ENCODE measurements around the gene ARMC3.
"Not testable (repeated sequence)": the region's sequence is repeated elsewhere in the genome, so short reads cannot be mapped to it uniquely, and the experiment has no call there.

The ARMC3 gene

DNA sequence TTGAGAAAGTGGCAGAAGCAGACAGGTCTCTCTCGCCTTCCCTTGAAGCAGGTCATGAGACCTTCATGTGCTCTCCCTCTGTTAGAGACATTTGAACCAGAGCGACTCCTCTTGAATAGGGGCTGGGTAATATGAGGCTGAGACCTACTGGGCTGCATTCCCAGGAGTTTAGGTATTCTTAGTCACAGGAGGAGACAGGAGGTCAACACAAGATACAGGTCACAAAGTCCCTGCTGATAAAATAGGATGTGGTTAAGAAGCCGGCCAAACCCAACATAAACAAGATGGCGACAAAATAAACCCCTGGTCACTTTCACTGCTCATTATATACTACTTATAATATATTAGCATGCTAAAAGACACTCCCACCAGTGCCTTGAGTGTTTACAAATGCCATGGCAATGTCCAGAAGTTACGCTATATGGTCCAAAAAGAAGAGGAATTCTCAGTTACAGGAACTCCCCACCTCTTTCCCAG is 124.0 kb downstream of the ARMC3 start:
- no peak for DNase-seq

DNA sequence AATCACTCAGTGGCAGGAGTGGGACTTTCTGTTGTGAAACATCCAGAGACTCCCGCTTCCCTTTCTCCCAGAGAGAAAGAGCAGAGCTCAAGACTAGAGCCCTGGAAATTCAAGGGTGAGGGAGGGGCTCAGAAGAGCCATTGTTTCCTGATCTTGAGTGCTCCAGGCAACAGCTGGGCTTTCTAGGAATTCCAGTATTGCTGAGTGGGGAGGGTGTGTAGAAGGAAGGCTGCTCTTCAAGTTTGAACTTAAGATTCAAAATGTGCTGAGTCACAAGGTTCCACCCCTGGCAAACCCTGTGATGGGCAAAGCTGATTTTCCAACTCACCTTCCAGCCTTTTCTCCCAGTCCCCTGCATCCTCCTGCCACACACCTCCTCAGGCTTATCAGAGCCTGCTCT is 125.2 kb downstream of the ARMC3 start:
- DNase-seq, result peak; percentile 63

DNA sequence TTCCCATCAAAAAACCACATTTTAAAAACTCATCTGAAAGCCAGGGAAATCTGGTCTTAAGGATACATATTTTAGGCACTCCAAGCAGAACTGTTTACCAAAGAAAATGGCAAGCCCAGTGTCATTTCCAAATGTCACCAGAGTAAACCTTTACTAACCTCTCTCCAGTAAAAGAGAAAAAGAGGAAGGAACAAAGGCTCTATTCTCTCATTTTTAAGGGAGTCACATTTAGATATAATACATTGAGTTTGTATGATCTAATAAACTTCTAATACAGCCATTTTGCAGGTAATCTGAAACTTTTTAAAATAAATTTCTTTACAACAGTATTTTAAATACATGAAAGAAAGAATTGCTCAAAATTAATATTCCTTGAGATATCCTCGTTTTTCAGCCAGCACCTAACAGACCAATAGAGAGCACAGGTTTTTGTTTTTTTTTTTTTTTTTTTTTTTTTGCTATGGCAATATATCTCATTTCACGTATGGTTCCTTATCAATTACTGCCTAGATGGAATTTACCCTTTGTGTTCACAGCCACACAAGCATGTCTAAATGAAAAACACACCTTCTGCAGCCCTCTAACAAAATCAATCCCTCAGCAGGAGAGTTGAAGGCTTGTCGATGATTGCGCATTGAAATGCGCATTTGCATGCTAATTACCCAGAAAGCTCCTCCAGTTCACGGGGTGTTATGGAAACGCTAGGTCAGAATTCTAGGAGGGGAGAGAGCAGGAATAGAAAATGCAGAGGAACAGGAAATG is 127.8 kb downstream of the ARMC3 start:
- DNase-seq, result no peak

DNA sequence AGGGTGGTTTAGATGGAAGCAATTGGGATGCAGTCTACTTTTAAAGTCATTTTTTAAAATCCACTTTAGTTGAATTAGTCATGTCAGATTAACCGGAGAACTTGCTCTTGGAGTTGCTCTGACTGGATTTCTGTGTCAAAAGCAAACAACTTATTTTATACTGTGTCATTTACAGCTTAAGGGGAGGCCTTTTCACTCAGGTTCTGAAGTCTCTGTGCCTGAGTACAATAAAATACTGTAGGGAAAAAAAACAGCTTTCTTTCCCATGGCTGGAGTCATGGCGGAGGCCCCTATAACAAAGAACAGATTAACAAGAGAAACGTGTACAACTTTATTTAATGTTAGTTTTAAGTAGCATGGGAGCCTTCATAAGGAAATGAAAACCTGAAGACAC is 128.3 kb downstream of the ARMC3 start:
- no peak for DNase-seq

DNA sequence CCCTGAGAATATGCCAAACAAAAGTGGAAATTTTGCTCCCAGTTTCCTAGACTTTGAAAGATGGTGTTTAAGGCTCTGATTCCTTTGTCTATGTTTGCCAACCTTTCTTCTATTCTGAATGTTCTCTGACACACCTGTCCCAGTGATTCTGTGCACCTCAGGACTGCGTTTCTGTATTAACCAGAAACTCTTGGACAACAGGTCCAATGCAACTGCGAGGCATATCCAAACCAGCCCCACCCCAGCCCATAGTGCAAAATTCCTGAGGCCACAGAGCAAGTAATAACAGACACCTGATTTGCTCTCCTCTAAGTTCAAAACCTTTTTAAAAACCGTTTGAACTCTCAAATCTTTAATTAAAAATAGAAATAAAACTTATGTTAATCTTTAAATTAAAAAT is 130.5 kb downstream of the ARMC3 start:
- no peak for DNase-seq

DNA sequence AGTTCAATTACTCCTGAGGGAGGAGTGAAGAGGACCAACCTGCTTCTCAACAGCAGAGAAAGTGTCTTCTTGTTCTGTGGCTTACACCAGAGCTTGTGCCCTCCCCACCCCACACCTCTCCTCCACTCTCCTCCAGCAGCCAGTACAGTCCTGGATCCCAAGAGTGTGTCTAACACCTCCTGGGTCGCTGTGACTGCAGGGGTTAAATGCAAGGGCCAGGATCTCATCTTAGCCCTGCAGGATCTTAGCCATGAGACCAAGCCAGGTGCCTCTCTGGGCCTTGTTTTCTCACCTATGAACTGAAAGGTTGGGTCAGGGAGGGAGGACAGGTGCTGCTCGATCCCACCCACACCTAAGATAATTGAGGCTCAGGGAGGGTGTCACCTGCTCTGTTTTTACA is 133.1 kb downstream of the ARMC3 start:
- DNase-seq, result no peak

DNA sequence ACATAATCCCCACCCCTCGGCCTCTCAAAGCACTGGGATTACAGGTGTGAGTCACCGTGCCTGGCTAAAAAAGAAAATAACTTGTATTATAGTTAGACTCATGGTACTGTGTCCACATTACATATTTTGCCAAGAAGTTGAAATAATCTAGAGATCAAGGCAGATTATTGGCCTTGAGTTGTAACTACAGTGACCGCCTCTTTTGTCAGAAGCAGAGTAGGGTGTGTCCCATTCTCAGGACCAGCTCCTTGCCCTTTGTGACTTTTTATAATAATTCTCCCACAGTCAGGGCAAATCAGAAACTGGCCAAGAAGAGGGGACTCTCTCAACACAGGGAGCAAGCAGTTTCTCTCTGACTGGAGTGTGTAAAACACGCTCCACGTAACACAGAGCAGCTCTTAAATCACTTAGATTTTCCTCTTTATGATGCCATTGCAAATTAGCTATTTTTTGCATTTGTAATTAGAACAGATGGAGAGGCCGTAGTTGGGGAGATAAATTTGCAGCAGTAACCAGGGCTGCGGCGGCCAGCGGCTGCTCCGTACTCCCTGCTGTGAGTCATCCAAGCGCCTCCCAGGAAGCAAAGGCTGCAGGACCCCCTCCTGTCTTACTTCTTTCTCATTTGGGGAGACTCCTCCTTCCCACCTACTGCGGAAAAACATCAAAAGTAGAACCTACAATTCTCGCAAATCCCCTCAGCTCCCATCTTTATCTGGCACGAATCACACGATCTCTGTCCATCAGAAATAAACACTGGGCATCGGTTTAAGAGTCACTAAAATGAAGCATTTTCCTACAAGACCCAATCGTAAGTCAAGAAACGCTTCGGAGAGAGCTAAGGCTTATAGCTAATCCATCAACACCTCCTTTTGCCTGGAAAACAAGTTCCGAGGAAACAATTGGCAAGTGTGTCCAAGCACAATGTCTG is 135.5 kb downstream of the ARMC3 start:
- DNase-seq, result no peak

DNA sequence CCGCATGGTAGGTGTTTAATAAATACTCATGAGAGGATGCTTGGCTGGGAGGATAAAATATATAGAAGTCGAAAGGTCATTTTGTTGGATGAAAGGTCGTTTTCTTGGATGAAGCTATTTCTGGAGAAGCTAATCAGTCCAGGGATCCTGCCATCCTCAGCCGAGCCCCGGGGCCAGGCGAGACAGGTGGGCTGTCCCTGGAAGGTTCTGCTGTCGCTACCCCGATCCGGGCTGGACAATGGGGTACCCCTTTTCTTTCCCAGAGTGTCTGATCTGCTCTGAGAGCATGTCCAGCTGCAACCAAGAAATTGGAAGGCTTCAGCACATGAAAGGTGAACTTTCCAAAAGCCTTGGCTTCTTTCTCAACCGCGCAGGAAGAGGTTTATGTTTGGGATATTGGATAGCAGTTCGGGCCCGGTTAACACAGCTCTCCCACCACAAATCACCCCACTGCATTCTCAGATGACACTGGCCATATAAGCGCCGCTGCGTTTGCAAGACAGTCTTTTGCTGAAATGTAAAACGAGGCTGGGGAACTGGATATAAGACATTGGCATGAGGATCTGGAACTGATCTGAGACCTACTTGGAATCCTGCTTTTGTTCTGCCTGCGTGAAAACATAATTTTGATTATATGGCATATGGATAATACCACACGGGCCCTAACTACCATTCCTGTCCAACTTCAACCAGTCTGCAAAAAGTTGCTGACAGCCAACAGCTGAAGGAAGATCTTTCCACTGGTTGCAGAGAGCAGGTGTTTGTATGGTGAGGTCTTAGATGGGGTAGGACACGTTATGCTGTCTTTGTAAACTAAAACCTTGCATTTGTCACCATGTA is 136.3 kb downstream of the ARMC3 start:
- DNase-seq, result no peak

DNA sequence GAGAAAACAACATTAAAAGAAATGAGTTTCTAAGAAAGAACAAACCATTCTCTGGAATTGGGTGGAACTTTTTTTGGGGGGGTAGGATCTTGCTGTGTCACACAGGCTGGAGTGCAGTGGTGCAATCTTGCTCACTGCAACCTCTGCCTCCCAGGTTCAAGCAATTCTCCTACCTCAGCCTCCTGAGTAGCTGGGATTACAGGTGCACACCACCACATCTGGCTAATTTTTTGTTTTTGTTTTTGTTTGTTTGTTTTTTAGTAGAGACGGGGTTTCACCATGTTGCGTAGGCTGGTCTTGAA is 136.9 kb downstream of the ARMC3 start:
- DNase-seq, result not testable (repeated sequence)

DNA sequence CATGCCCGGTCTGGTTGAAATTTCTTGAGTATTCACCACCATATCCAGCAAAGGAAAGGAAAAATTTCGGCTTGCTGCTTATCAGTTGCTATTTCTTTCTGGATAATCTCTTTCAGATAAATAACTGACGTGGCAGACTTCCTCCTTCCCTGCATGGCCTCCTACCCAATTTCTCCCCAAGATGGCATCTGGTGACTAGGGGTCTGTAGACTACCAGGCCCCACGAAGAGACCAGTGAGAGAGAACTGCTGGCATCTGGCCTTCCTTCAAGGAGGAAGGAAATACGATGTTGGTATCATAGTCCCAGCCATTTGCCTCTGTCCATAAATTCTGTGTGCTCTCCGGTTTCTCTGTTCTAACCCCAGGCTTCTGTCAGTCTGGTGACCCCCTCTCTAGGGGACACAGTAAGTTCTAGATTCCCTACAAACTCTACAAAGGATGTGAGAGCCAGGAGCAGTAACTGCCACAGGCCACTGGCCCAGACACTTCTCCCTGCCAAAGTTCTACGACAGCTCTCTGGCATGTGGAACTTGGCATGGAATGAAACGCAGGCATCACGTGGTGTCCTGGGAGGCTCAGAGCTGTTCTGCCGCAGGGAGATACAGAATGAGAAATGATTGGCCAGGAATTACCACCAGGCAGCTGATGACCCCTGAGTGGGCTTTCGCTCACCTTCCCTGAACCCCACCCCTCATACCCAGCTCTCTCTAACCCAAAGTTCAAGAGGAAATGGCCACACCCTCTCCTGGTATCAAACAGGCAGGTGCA is 137.5 kb downstream of the ARMC3 start:
- DNase-seq, result peak; percentile 90

DNA sequence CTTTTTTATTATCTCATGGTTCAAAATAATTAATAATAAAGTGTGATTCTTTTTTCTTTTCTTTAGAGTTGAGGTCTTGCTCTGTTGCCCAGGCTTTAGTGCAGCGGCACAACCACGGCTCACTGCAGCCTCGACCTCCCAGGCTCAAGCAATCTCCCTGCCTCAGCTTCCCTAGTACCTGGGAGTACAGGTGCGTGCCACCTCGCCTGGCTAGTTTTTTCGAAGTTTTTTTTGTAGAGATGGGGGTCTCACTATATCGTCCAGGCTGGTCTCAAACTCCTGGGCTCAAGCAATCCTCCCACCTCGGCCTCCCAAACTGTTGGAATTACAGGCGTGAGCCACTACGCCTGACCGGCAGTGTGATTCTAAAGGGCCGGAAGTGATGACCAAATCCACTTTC is 139.5 kb downstream of the ARMC3 start:
- DNase-seq, result no peak

DNA sequence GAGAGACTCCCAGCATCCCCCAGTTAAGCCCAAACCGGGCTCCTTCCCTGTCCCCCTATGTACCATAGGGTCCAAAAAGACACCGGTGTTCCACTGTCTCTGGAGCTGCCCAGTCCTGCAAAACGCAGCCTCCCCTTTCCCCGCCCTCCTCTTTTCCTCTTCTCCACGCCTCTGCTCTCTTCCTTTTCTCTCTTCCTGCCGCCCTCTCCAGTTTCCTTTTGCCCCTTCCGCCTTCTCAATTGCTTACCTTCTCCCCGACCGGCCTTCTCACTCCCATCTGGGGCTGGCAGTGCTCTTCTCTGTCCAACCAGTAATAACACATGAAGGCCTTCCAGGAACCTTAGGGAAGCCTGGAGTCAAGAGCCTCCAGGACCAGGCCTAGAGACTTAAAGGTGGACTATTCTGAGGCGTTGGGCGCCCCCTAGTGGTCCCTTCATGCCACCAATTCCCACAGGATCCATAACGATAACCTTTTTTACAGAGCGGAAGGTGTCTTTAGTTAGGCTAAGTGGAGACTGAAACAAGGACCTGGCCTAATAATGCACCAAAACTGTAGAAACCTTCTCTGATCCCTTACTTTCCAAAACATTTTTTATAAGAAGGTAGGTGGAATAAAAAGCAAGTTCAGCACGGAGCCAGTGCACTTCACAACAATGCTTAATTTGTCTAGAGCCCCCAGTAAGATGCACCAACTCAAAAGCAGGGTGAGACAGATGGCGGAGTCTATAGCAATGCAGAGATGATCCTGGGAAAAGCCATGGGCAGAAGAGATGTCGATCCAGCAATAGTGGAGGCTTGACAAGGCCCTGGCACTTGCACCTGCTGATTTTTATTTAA is 140.3 kb downstream of the ARMC3 start:
- peak; percentile 60 for DNase-seq

DNA sequence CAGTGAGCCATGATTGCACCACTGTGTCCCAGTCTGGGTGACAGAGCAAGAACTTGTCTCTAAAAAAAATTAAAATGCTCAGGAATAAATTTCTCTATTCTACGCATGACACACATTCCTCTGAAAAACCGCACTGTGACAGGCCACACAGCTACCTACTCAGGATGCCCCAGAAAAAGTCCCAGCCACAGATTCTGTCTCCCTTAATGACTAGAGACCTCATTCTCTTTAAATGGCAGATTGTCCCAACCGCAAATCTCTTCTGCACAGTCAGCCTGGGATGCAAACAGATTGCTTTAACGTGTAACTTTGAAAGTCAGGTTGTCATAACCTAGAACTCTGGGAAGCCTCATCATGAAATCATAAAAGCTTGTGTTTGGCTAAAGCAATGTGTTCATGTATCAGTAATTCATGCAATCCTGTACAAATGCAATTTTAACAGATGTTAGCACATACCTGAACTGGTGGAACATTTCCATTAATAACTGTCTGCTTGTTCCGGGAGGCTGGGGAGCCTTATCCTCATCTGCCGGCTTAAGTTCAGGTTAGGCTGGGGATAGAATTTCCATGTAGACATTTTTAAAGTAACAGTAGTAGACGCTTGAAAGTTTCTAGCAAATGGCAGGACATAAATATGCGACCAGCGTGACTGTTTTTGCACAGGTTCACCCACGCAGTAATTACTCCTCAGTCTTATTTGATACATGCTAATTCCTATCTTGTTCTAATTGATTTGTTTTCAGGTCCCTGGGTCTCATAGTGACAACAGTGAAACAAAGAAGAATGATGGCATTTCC is 141.4 kb downstream of the ARMC3 start:
- no peak for DNase-seq

DNA sequence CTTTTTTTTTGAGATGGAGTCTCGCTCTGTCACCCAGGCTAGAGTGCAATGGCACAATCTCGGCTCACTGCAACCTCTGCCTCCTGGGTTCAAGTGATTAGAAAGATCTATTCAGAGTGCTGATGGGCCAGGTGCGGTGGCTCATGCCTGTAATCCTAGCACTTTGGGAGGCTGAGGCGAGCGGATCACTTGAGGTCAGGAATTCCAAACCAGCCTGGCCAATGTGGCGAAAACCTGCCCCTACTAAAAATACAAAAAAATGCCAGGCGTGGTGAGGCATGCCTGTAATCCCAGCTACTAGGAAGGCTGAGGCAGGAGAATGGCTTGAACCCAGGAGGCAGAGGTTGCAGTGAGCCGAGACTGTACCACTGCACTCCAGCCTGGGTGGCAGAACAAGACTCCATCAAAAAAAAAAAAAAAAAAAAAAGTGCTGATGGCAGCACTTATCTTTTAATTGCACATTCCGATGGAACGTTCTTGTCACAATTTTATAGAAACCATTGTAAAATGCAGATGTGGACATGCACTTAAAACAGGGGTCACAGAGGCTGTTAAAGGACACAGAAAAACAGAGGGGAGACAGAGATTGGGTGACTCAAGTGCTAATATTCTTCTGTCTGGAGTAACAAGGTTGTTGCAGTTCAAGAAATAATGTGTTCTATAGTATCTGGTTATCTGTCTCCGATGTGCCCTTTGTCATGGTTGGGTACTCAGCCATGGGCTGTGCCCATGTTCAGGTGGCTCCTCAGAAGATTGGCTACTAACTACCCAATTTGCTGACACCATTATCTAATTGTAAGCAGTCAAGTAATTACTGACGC is 142.4 kb downstream of the ARMC3 start:
- not testable (repeated sequence) for DNase-seq

DNA sequence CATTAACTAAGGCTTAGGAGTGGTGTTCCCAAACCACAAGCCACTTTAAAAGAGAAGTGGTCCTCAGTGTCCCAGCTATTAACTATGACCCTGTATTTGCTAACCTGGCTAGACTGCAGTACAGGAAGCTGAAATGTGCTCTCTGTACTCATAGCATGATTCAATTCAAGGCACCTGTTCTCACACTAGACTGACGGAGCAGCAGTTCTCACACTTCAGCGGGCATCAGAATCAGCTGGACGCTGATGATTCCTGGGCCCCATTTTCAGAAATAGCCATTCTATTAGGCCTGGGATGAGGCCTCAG is 143.0 kb downstream of the ARMC3 start:
- no peak for DNase-seq

DNA sequence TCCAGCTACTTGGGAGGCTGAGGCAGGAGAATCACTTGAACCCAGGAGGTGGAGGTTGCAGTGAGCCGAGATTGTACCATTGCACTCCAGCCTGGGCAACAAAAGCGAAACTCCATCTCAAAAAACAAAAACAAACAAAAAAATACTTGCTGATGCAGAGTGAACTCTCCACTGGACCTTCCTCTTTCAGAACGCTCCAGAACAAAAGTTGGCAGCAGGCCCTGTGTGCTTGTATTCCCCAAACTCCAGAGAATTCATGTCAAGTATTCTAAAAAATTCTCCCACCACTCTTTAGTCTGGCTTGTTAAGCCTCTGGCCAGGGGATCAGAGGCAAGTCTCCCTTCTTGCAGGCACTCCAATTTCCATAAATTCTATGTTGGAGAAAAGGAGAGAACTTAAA is 144.7 kb downstream of the ARMC3 start:
- DNase-seq, result not testable (repeated sequence)

DNA sequence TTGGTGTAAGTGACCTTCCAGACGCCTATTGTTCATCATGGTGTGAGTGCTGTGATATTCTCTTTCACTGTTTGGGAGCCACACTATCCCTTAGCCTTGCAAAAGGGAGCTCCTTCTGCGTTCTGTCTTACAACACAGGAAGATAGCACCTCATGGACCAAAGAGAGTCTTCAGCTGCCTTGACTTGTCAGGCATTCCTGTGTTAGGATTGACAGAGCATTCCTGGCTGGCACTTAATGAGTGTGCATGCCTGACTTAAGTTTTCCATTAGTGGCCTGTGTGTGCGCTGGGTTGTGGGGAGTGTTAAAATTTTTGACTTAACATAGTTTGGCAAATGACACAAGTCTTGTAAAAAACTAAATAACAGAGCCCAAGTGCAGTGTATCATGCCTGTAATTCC is 145.7 kb downstream of the ARMC3 start:
- no peak for DNase-seq

DNA sequence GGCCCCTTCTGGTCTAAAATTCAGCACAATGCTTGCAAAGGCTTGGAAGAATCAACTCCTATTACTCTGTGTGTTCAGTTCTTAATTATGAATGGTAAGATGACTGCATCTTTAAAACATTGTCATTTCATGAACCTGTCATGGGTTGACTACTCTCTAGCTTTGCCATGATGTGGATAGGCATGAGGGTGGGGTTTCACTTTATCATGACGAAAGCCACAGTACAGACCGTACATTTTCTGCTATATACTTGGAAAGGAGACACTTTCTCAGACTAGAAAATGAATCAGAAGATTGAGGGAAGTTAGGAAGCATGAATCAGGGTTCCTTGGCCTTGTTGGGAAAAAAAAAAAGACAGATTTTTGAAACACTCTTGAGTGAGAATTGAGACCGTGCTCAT is 147.8 kb downstream of the ARMC3 start:
- no peak for DNase-seq

DNA sequence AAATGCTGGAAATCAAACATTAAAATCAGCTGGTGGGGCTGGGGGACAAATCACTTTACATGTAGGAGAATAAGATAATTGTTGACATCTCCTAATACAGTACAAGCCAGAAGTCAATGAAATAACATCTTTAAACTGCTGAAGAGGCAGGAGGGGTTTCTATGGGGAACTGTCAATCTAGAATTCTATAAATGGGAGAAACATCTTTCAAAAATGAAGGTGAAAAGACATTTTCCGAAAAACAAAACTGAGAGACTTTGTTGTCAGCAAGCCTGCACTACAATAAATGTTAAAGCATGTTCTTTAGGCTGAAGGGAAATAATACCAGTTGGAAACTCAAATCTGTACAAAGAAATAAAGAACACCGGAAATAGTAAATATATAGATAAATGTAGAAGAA is 150.3 kb downstream of the ARMC3 start:
- DNase-seq, result no peak

DNA sequence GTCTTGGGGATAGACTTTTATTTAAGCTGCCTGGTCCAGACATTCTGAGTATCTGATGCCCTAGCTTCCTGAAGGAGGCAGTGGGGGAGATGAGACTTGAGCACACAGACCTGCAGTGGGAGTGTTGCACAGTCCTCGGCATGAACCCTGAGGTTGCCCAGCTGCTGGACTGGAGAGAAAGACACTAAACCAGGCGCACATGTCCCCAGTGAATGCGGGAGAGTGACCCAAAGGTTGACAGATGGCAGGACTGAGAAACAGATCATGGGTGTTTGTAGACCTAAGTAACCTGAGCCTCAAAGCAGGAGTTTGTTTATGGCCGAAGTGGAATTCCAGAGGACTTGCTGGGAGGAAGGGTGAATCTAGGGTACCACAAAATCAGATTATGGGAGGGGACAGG is 151.8 kb downstream of the ARMC3 start:
- no peak for DNase-seq
